Skin epidermis (tissue), 12 donors: ENCODE results near the gene CEP85L.

Experiments used
- H3K27ac ChIP-seq, 21 experiments: fragments of 200-600 bp; sonication (generic) in 11 of 21; one replicate each; pipeline ENCODE4 v1.5.0; 2020; ENCODE audit warnings: mild to moderate bottlenecking in 3 of 21, inconsistent platforms in 2 of 21, moderate library complexity in 2 of 21
- H3K4me3 ChIP-seq, 7 experiments: fragments of 200-600 bp; sonication (generic) in 2 of 7; one replicate each; pipeline ENCODE4 v1.5.0; 2020; ENCODE audit warnings: inconsistent platforms in 2 of 7, mild to moderate bottlenecking in 2 of 7, moderate library complexity in 1 of 7

CEP85L gene

GRCh38 chr6:118651282-118652050 lies at the start of gene CEP85L:
TSS of gene CEP85L (minus strand) at chr6:118651591. CDS start at chr6:118651269, 322 bp downstream.
- Histone ChIP-seq H3K27ac (peak within 1 kb of the TSS; percentile 54 to 96 (median 91)), H3K4me3 (peak within 1 kb of the TSS; percentile 65 to 96 (median 83))

GRCh38 chr6:118700531-118700930 lies 49.1 kb upstream of the CEP85L start:
- no peak overlapping the region for H3K4me3 ChIP-seq
- no peak overlapping the region for H3K27ac ChIP-seq

- H3K4me3 ChIP-seq: no peak overlapping the region
- H3K27ac ChIP-seq: no peak overlapping the region
Measured at GRCh38 chr6:118697554-118697953, 46.2 kb upstream of the CEP85L start.

GRCh38 chr6:118696271-118696670 lies 44.9 kb upstream of the CEP85L start:
- Histone ChIP-seq H3K4me3 (no peak overlapping the region), H3K27ac (no peak overlapping the region)

GRCh38 chr6:118693562-118693961 lies 42.2 kb upstream of the CEP85L start:
- H3K27ac ChIP-seq: no peak overlapping the region
- no peak overlapping the region for H3K4me3 ChIP-seq

- Histone ChIP-seq H3K27ac (no peak overlapping the region), H3K4me3 (no peak overlapping the region)
Measured at GRCh38 chr6:118685823-118686449, 34.5 kb upstream of the CEP85L start.

GRCh38 chr6:118683881-118684872 lies 32.8 kb upstream of the CEP85L start:
- H3K4me3 ChIP-seq: no peak overlapping the region
- H3K27ac ChIP-seq: no peak overlapping the region

- no peak overlapping the region for H3K4me3 ChIP-seq
- H3K27ac ChIP-seq: peak overlapping the region in 1 of 21 experiments; percentile 5
Measured at GRCh38 chr6:118680452-118681095, 29.2 kb upstream of the CEP85L start.

- no peak overlapping the region for H3K4me3 ChIP-seq
- no peak overlapping the region for H3K27ac ChIP-seq
Measured at GRCh38 chr6:118679327-118679901, 28.0 kb upstream of the CEP85L start.

GRCh38 chr6:118678866-118679265 lies 27.5 kb upstream of the CEP85L start:
- no peak overlapping the region for H3K4me3 ChIP-seq
- H3K27ac ChIP-seq: no peak overlapping the region

- Histone ChIP-seq H3K27ac (no peak overlapping the region), H3K4me3 (no peak overlapping the region)
Measured at GRCh38 chr6:118677193-118677592, 25.8 kb upstream of the CEP85L start.

GRCh38 chr6:118675225-118675624 lies 23.8 kb upstream of the CEP85L start:
- Histone ChIP-seq H3K4me3 (no peak overlapping the region), H3K27ac (no peak overlapping the region)

GRCh38 chr6:118674772-118675171 lies 23.4 kb upstream of the CEP85L start:
- no peak overlapping the region for H3K27ac ChIP-seq
- H3K4me3 ChIP-seq: no peak overlapping the region

GRCh38 chr6:118672678-118673077 lies 21.3 kb upstream of the CEP85L start:
- Histone ChIP-seq H3K4me3 (no peak overlapping the region), H3K27ac (no peak overlapping the region)

- H3K4me3 ChIP-seq: no peak overlapping the region
- no peak overlapping the region for H3K27ac ChIP-seq
Measured at GRCh38 chr6:118669561-118669960, 18.2 kb upstream of the CEP85L start.

- peak overlapping the region in 1 of 21 experiments; percentile 15 for H3K27ac ChIP-seq
- no peak overlapping the region for H3K4me3 ChIP-seq
Measured at GRCh38 chr6:118668761-118669385, 17.5 kb upstream of the CEP85L start.

- Histone ChIP-seq H3K4me3 (no peak overlapping the region), H3K27ac (no peak overlapping the region)
Measured at GRCh38 chr6:118667988-118668387, 16.6 kb upstream of the CEP85L start.

- peak overlapping the region in 2 of 7 experiments; percentile 12 to 21 for H3K4me3 ChIP-seq
- peak overlapping the region in 5 of 21 experiments; percentile 0 to 64 (median 23) for H3K27ac ChIP-seq
Measured at GRCh38 chr6:118665011-118665410, 13.6 kb upstream of the CEP85L start.
